ENCODE measurements around the gene HES1. TPM values are rescaled to one million over a fixed set of nuclear protein-coding genes. Genes with fewer than 3 reads are reported as not detected.
A peak's percentile ranks its signal among the peaks of the same experiment; 100 is the strongest.

The HES1 gene
- total and polyA plus RNA-seq, 9 of the 15 experiments (the other 6 are each of a cell fraction or from before 2014, with no cell fraction given): 3.4 to 37.0 (median 19.3) TPM

GRCh38 chr3:194089357-194090177, 46.4 kb upstream of the HES1 start (continued):
- TF ChIP-seq ZBTB2 (IDR thresholded peaks at IDR 0.05) (peak; percentile 60; the same call in 1 of the 2 replicates), ZNF174 (CRISPR knock-in tag; IDR thresholded peaks at IDR 0.05) (no peak), ZNF699 (CRISPR knock-in tag; IDR thresholded peaks at IDR 0.05; ENCODE audit: insufficient replicate concordance) (no peak), GATAD2B (IDR thresholded peaks at IDR 0.05; ENCODE audit: borderline replicate concordance) (peak; percentile 53; the same call in 1 of the 2 replicates), PHB (CRISPR knock-in tag; IDR thresholded peaks at IDR 0.05) (no peak), BCLAF1 (IDR thresholded peaks at IDR 0.05; ENCODE audit: borderline replicate concordance in 1 of 2, control insufficient read depth in 1 of 2, low read depth in 2 of 2, low read length in 1 of 2) (no peak), GTF2E2 (tag; IDR thresholded peaks at IDR 0.05) (no peak), MGA (IDR thresholded peaks at IDR 0.05) (peak; percentile 86), ZNF76 (CRISPR knock-in tag; IDR thresholded peaks at IDR 0.05; ENCODE audit: borderline replicate concordance) (0 out of 2 replicates have a peak, but pooled peaks have one; percentile 65), HEY1 (CRISPR knock-in tag; IDR thresholded peaks at IDR 0.05; ENCODE audit: borderline replicate concordance) (0 out of 2 replicates have a peak, but pooled peaks have one; percentile 30)
